Kidney epithelial cell (primary cell): Measurements from ENCODE around the gene MSH3. TPM values are rescaled to one million over a fixed set of nuclear protein-coding genes. Genes with fewer than 3 reads are reported as not detected.

Experiments used
- DNase-seq: peaks from one replicate; pipeline ENCODE4 v3.0.0-alpha.2; 2010; ENCODE audit warnings: low read depth
- H3K27me3 ChIP-seq: 2 replicates; pipeline ENCODE4 v1.6.0; 2011; ENCODE audit warnings: low read length; ENCODE audit not compliant: control insufficient read depth, insufficient read depth
- H3K36me3 ChIP-seq: 2 replicates; pipeline ENCODE4 v1.5.1; 2011; ENCODE audit warnings: low read length; ENCODE audit not compliant: control insufficient read depth, insufficient read depth
- H3K4me3 ChIP-seq: 2 replicates; pipeline ENCODE4 v1.5.1; 2011; ENCODE audit warnings: low read depth, mild to moderate bottlenecking, control low read depth, low read length
- CTCF ChIP-seq: IDR thresholded peaks from 2 replicates; pipeline ENCODE4 v1.5.1; 2011; ENCODE audit warnings: mild to moderate bottlenecking, moderate library complexity, low read length, control low read depth, inconsistent platforms; ENCODE audit not compliant: insufficient read depth, poor library complexity, severe bottlenecking
- total RNA-seq: library from RNA; depleted of rRNA; stranded (reverse); fragments of >200 nt; gene quantifications from 2 replicates; pipeline ENCODE4 v1.2.3, GENCODE V29; 2015

MSH3 gene
- 17.5 and 23.5 TPM in 2 replicates for total RNA-seq

GRCh38 chr5:80654391-80655230 lies at the start of gene MSH3, which contains the start of gene DHFR:
Gene MSH3, plus strand, starts transcription at chr5:80654652. Its CDS starts 76 bp downstream, at chr5:80654728.
Gene DHFR, minus strand, starts transcription at chr5:80654983. Its CDS starts 494 bp downstream, at chr5:80654489.
- Histone ChIP-seq H3K27me3 (no peaks in the 10 kb centered on the region), H3K4me3 (peak within 1 kb of the TSS; percentile 86), H3K36me3 (no peaks in the 10 kb centered on the region)
- DNase-seq = peak; percentile 68
- TF ChIP-seq CTCF = no peak

- no peak for DNase-seq
- Histone ChIP-seq H3K27me3 (no peaks in the 10 kb centered on the region), H3K4me3 (no peak overlapping the region), H3K36me3 (no peaks in the 10 kb centered on the region)
- TF ChIP-seq CTCF = no peak
Measured at GRCh38 chr5:80607343-80607742, 47.1 kb upstream of the MSH3 start.

GRCh38 chr5:80607832-80608231 lies 46.6 kb upstream of the MSH3 start:
- TF ChIP-seq CTCF = no peak
- no peak for DNase-seq
- no peak overlapping the region for H3K4me3 ChIP-seq
- no peaks in the 10 kb centered on the region for H3K36me3 ChIP-seq
- no peaks in the 10 kb centered on the region for H3K27me3 ChIP-seq

GRCh38 chr5:80608731-80609130 lies 45.7 kb upstream of the MSH3 start:
- Histone ChIP-seq H3K36me3 (no peaks in the 10 kb centered on the region), H3K27me3 (no peaks in the 10 kb centered on the region), H3K4me3 (no peak overlapping the region)
- no peak for DNase-seq
- no peak for TF ChIP-seq CTCF

- no peak for TF ChIP-seq CTCF
- Histone ChIP-seq H3K36me3 (no peaks in the 10 kb centered on the region), H3K4me3 (no peak overlapping the region), H3K27me3 (no peaks in the 10 kb centered on the region)
- DNase-seq = no peak
Measured at GRCh38 chr5:80609692-80610091, 44.8 kb upstream of the MSH3 start.
